H9 (cell line): ENCODE results near the gene DDX59. TPM values are rescaled to one million over a fixed set of nuclear protein-coding genes. Genes with fewer than 3 reads are reported as not detected.

Experiments used
- DNase-seq: peaks from one replicate; pipeline ENCODE4 v3.0.0-alpha.2; 2017
- H2AFZ ChIP-seq: one replicate; pipeline ENCODE4 v1.6.1; 2013; ENCODE audit warnings: mild to moderate bottlenecking, low read length, control low read depth, moderate library complexity
- H2AK5ac ChIP-seq: 2 replicates; pipeline ENCODE4 v1.6.1; 2013; ENCODE audit warnings: low read length, control low read depth, mixed read lengths; ENCODE audit not compliant: insufficient read length
- H2BK120ac ChIP-seq: one replicate; pipeline ENCODE4 v1.6.1; 2013; ENCODE audit warnings: low read depth, mild to moderate bottlenecking, low read length, control low read depth, inconsistent platforms; ENCODE audit not compliant: poor library complexity, severe bottlenecking
- H2BK12ac ChIP-seq: 2 replicates; pipeline ENCODE4 v1.6.1; 2013; ENCODE audit warnings: low read length, control low read depth, mixed read lengths, low read depth; ENCODE audit not compliant: insufficient read length
- H2BK15ac ChIP-seq: 2 replicates; pipeline ENCODE4 v1.6.1; 2013; ENCODE audit warnings: low read depth, low read length, control low read depth
- H2BK20ac ChIP-seq: one replicate; pipeline ENCODE4 v1.6.1; 2013; ENCODE audit warnings: low read depth, mild to moderate bottlenecking, low read length, control low read depth, inconsistent platforms; ENCODE audit not compliant: poor library complexity, severe bottlenecking
- H2BK5ac ChIP-seq: 2 replicates; pipeline ENCODE4 v1.6.1; 2013; ENCODE audit warnings: low read length, control low read depth, mixed read lengths; ENCODE audit not compliant: insufficient read length
- H3K14ac ChIP-seq: 2 replicates; pipeline ENCODE4 v1.6.1; 2013; ENCODE audit warnings: low read length, control low read depth; ENCODE audit not compliant: insufficient read depth
- H3K18ac ChIP-seq: 2 replicates; pipeline ENCODE4 v1.6.1; 2013; ENCODE audit warnings: low read depth, mild to moderate bottlenecking, mixed read lengths, low read length, control low read depth; ENCODE audit not compliant: insufficient read length
- H3K23ac ChIP-seq: 2 replicates; pipeline ENCODE4 v1.6.1; 2013; ENCODE audit warnings: low read length, control low read depth, mixed read lengths, low read depth; ENCODE audit not compliant: insufficient read length
- H3K23me2 ChIP-seq: 2 replicates; pipeline ENCODE4 v1.6.1; 2013; ENCODE audit warnings: low read depth, mild to moderate bottlenecking, mixed read lengths, low read length, control low read depth; ENCODE audit not compliant: insufficient read length, poor library complexity, severe bottlenecking
- H3K27ac ChIP-seq: 2 replicates; pipeline ENCODE4 v1.5.1; 2013; ENCODE audit warnings: low read length, control low read depth, mixed read lengths, low read depth; ENCODE audit not compliant: insufficient read length
- H3K27me3 ChIP-seq: 2 replicates; pipeline ENCODE4 v1.6.1; 2013; ENCODE audit warnings: low read length, control low read depth, inconsistent platforms; ENCODE audit not compliant: insufficient read depth
- H3K4ac ChIP-seq: 2 replicates; pipeline ENCODE4 v1.6.1; 2013; ENCODE audit warnings: low read depth, mild to moderate bottlenecking, control low read depth, inconsistent platforms, low read length, moderate library complexity
- H3K4me1 ChIP-seq: 2 replicates; pipeline ENCODE4 v1.6.1; 2013; ENCODE audit warnings: low read length, control low read depth, inconsistent platforms; ENCODE audit not compliant: insufficient read depth
- H3K4me2 ChIP-seq: 2 replicates; pipeline ENCODE4 v1.6.1; 2013; ENCODE audit warnings: low read length, control low read depth, mixed read lengths; ENCODE audit not compliant: insufficient read length, insufficient read depth
- H3K56ac ChIP-seq: 2 replicates; pipeline ENCODE4 v1.6.1; 2013; ENCODE audit warnings: low read depth, mild to moderate bottlenecking, mixed read lengths, low read length, control low read depth; ENCODE audit not compliant: insufficient read length
- H3K79me1 ChIP-seq: 2 replicates; pipeline ENCODE4 v1.6.1; 2013; ENCODE audit warnings: low read depth, mild to moderate bottlenecking, moderate library complexity, low read length, control low read depth, inconsistent platforms; ENCODE audit not compliant: insufficient read depth, poor library complexity, severe bottlenecking
- H3K79me2 ChIP-seq: 2 replicates; pipeline ENCODE4 v1.6.1; 2013; ENCODE audit warnings: low read length, control low read depth, inconsistent platforms; ENCODE audit not compliant: insufficient read depth
- H3K9ac ChIP-seq: 2 replicates; pipeline ENCODE4 v1.6.1; 2013; ENCODE audit warnings: low read length, control low read depth, mixed read lengths; ENCODE audit not compliant: insufficient read length; ENCODE audit errors: extremely low read depth
- H3K9me3 ChIP-seq: one replicate; pipeline ENCODE4 v1.6.1; 2013; ENCODE audit warnings: low read depth, low read length, inconsistent platforms; ENCODE audit not compliant: control insufficient read depth
- H3T11ph ChIP-seq: one replicate; pipeline ENCODE4 v1.6.1; 2013; ENCODE audit warnings: mild to moderate bottlenecking, low read length, control low read depth, inconsistent platforms
- H4K20me1 ChIP-seq: one replicate; pipeline ENCODE4 v1.6.1; 2013; ENCODE audit not compliant: control insufficient read depth, insufficient read length, insufficient read depth
- H4K5ac ChIP-seq: 2 replicates; pipeline ENCODE4 v1.6.1; 2013; ENCODE audit warnings: low read depth, mild to moderate bottlenecking, mixed read lengths, low read length, control low read depth; ENCODE audit not compliant: insufficient read length
- H4K8ac ChIP-seq: replicated peaks from 2 replicates; pipeline ENCODE4 v1.6.1; 2013; ENCODE audit warnings: low read length, control low read depth, mixed read lengths, low read depth; ENCODE audit not compliant: insufficient read length
- H4K91ac ChIP-seq: 2 replicates; pipeline ENCODE4 v1.6.1; 2013; ENCODE audit warnings: low read depth, mild to moderate bottlenecking, moderate library complexity, mixed read lengths, low read length, control low read depth; ENCODE audit not compliant: insufficient read length
- H3K27ac Mint-ChIP-seq, 3 experiments: 2 replicates in 2 of 3; 3 replicates in 1 of 3; pipeline ENCODE4 v1.8.0; 2020 to 2021; ENCODE audit warnings: mixed read lengths in 3 of 3, mild to moderate bottlenecking in 1 of 3, moderate library complexity in 1 of 3
- H3K27me3 Mint-ChIP-seq: 2 replicates; pipeline ENCODE4 v1.8.0; 2021; ENCODE audit warnings: low read depth, mild to moderate bottlenecking, moderate library complexity, mixed read lengths
- H3K36me3 Mint-ChIP-seq, 3 experiments: 2 replicates in 2 of 3; 3 replicates in 1 of 3; pipeline ENCODE4 v1.8.0; 2020 to 2021; ENCODE audit warnings: low read depth in 3 of 3, mixed read lengths in 3 of 3; ENCODE audit not compliant: insufficient read depth in 1 of 3
- H3K4me1 Mint-ChIP-seq, 2 experiments: 2 replicates each; pipeline ENCODE4 v1.8.0; 2020; ENCODE audit warnings: mixed read lengths in 2 of 2
- H3K4me3 Mint-ChIP-seq, 2 experiments: 2 replicates in 1 of 2; 3 replicates in 1 of 2; pipeline ENCODE4 v1.8.0; 2020 to 2021; ENCODE audit warnings: mild to moderate bottlenecking in 2 of 2, mixed read lengths in 2 of 2, moderate library complexity in 1 of 2
- H3K9me3 Mint-ChIP-seq, 2 experiments: 2 replicates in 1 of 2; 3 replicates in 1 of 2; pipeline ENCODE4 v1.8.0; 2020; ENCODE audit warnings: mild to moderate bottlenecking in 2 of 2, mixed read lengths in 2 of 2, moderate library complexity in 1 of 2
- CTCF ChIP-seq: fragments of 200-600 bp; sonication (generic); conservative IDR thresholded peaks from 3 replicates; pipeline ENCODE4 v1.8.0; 2021; ENCODE audit warnings: antibody characterized with exemption, mild to moderate bottlenecking
- WGBS: extraction: QIAGEN DNeasy Blood & Tissue Kit; methylation state at CpG from one replicate; pipeline ENCODE4 v1.1.7; 2013; ENCODE audit warnings: missing lambda C conversion rate, low lambda C conversion rate, mixed read lengths; ENCODE audit not compliant: insufficient read length; ENCODE audit errors: extremely low coverage; 5-methylcytosine and 5-hydroxymethylcytosine counted together
- total RNA-seq: library from RNA; stranded (reverse); gene quantifications from 2 replicates; pipeline ENCODE4 v1.2.1, GENCODE V29; 2021

The DDX59 gene
- total RNA-seq, 1 experiment from 2014 or later, result 14.0 TPM

GRCh38 chr1:200708769-200709168 lies 39.1 kb upstream of the DDX59 start:
- Histone ChIP-seq H2BK5ac (no peak overlapping the region), H2BK12ac (no peak overlapping the region), H2AFZ (no peak overlapping the region), H2BK120ac (no peak overlapping the region), H3K4me2 (no peak overlapping the region), H3K23me2 (no peaks in the 10 kb centered on the region), H4K91ac (no peak overlapping the region), H2AK5ac (no peak overlapping the region), H3K27ac (no peak overlapping the region), H3K18ac (no peak overlapping the region), H3K9me3 (no peaks in the 10 kb centered on the region), H2BK15ac (no peak overlapping the region), H3K79me1 (no peaks in the 10 kb centered on the region), H2BK20ac (no peak overlapping the region), H3T11ph (no peak overlapping the region), H3K27me3 (no peaks in the 10 kb centered on the region), H3K23ac (no peak overlapping the region), H3K14ac (no peak overlapping the region), H3K56ac (no peak overlapping the region), H3K9ac (no peak overlapping the region), H3K79me2 (no peaks in the 10 kb centered on the region), H4K5ac (no peak overlapping the region), H4K8ac (no peak overlapping the region), H3K4me1 (no peaks in the 10 kb centered on the region), H3K4ac (no peak overlapping the region), H4K20me1 (no peaks in the 10 kb centered on the region)
- WGBS, result no CpG with 5 or more reads among the region's 1 CpG
- H3K9me3 Mint-ChIP-seq, result no peaks in the 10 kb centered on the region
- no peaks in the 10 kb centered on the region for H3K36me3 Mint-ChIP-seq
- H3K27me3 Mint-ChIP-seq, result no peaks in the 10 kb centered on the region; the same call in 1 of the 2 replicates
- H3K27ac Mint-ChIP-seq, result no peak overlapping the region
- DNase-seq, result no peak
- no peak for TF ChIP-seq CTCF
- no peak overlapping the region for H3K4me3 Mint-ChIP-seq
- peaks cover 6 to 9% of the 10 kb centered on the region in 2 experiments; a peak in 3 of 4 replicates for H3K4me1 Mint-ChIP-seq
